Measurements from ENCODE around the gene PDSS2.

Gene PDSS2

GRCh38 chr6:107357031-107357430 lies 102.3 kb downstream of the PDSS2 start:
- DNase-seq, result no peak

- no peak for DNase-seq
These were observed 103.7 kb downstream of the PDSS2 start for GRCh38 chr6:107355659-107356058.

GRCh38 chr6:107354451-107354850 lies 104.9 kb downstream of the PDSS2 start:
- no peak for DNase-seq

- no peak for DNase-seq
These were observed 105.5 kb downstream of the PDSS2 start for GRCh38 chr6:107353773-107354382.

GRCh38 chr6:107348224-107348623 lies 111.1 kb downstream of the PDSS2 start:
- no peak for DNase-seq

- no peak for DNase-seq
These were observed 114.0 kb downstream of the PDSS2 start for GRCh38 chr6:107345393-107345792.

- DNase-seq, result no peak
These were observed 114.4 kb downstream of the PDSS2 start for GRCh38 chr6:107344981-107345380.

GRCh38 chr6:107344383-107344782 lies 115.0 kb downstream of the PDSS2 start:
- no peak for DNase-seq

- no peak for DNase-seq
These were observed 117.2 kb downstream of the PDSS2 start for GRCh38 chr6:107342144-107342543.

- no peak for DNase-seq
These were observed 118.5 kb downstream of the PDSS2 start for GRCh38 chr6:107340881-107341280.

- no peak for DNase-seq
These were observed 122.1 kb downstream of the PDSS2 start for GRCh38 chr6:107337191-107337741.

GRCh38 chr6:107334026-107334425 lies 125.3 kb downstream of the PDSS2 start:
- no peak for DNase-seq

GRCh38 chr6:107333491-107333890 lies 125.9 kb downstream of the PDSS2 start:
- no peak for DNase-seq

- no peak for DNase-seq
These were observed 127.7 kb downstream of the PDSS2 start for GRCh38 chr6:107331409-107332386.

GRCh38 chr6:107330168-107330567 lies 129.2 kb downstream of the PDSS2 start:
- peak; percentile 7 for DNase-seq

- no peak for DNase-seq
These were observed 130.1 kb downstream of the PDSS2 start for GRCh38 chr6:107329063-107329860.

- DNase-seq, result no peak
These were observed 131.3 kb downstream of the PDSS2 start for GRCh38 chr6:107328081-107328480.

GRCh38 chr6:107323133-107323785 lies 136.1 kb downstream of the PDSS2 start:
- DNase-seq, result no peak

- no peak for DNase-seq
These were observed 137.6 kb downstream of the PDSS2 start for GRCh38 chr6:107321793-107322192.

- no peak for DNase-seq
These were observed 139.3 kb downstream of the PDSS2 start for GRCh38 chr6:107319906-107320530.

- peak; percentile 13 for DNase-seq
These were observed 141.1 kb downstream of the PDSS2 start for GRCh38 chr6:107318100-107318736.
